Measurements from ENCODE around the gene C9orf50.
A peak's percentile ranks its signal among the peaks of the same experiment; 100 is the strongest.
"Not testable (repeated sequence)": the region's sequence is repeated elsewhere in the genome, so short reads cannot be mapped to it uniquely, and the experiment has no call there.

Gene C9orf50

DNA sequence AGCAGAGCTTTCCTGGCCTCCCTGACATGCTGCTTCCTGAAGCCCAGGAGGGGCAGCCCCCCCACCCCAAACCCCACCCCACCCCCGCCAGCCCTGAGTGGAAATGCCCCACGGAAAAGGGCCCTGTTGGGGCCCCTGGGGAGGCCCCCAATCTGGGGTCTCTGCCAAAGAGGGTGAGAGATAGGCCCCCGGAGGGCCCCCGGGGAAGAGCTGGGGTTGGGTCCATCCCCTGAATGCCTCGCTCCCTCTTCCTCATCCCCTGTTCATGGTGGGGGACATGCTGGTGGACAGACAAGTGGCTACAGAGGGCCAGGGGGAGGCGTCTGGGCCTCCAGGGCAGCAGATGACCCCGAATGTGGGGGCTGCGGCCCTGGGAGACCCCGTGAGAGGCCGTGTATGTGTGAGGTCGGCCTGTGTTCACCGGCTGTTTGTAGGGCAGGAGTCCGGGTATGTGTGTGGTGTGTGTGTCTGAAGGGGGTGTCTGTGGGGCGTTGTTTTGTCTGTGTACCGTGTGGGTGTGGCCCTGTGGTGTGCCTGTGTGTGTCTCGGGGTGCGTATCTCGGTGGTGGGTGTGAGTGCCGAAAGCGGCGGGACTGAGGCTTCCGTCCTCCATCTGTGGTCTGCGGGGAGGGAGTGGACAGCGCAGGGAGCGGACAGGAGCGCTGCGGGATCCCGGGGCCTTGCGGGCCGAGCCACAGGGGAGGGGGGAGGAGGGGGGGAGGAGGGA lies 11.3 kb downstream of the C9orf50 start:
- DNase-seq: peak; percentile 92

DNA sequence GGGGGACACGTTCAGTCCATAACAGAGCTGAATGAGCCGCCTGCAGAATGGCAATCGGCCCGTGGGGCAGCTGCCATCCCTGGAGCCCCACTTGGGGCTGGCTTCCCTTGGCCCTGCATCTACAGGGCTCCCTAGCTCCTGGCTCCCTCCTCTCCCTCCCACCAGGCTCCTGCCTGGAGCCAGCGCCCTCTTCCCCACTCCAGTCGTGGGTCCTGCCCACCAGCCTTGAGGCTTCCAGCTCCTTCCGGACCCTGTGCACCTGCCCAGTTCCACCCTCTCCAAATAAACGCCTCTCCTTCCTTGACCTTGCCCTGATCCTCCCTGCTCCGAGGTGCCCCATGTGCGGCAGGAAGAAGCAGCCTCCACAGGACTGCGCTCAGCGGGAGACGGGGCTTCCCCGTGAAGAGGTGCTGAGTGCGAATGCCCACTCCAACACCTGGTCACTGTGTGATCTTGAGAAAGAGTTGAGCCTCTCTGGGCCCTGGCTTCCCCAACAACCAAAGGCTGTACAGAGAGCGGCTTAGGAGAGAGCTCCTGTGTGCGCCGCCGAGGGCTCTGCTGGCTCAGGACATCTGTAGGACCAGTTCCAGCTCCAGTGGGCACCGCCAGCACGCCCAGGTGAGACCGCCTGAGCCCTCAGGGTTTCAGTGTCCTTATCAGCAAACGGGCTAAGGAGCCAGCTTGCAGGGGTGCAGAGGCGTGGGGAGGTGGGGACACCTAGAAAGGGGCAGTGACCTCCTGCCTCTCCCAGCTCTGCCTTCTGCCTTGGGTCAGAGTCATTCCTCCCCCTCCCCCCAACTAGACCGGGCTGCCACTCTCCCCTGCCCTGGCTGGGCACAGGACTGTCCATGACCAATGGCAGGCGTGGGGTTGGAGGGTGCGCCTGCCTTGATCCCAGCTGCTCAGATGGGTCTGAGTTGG lies 12.1 kb downstream of the C9orf50 start:
- no peak for DNase-seq

DNA sequence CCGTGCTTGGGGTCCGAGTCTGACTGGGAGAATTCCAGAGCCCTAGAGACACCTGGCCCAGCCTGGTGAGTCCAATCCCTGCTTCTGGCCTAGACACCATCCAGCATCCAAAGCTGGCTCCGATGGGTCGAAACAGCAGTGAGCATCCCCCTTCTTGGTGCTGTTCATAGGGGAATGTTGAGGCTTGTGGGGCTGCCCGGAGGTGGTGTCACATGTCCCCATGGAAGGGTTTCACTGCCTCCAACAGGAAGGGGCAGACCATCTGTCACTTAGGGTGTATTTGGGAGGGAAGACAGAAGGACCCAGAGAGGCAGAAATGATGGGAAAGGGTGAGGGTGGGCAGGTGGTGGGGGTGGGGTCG lies 13.9 kb downstream of the C9orf50 start:
- DNase-seq: no peak

DNA sequence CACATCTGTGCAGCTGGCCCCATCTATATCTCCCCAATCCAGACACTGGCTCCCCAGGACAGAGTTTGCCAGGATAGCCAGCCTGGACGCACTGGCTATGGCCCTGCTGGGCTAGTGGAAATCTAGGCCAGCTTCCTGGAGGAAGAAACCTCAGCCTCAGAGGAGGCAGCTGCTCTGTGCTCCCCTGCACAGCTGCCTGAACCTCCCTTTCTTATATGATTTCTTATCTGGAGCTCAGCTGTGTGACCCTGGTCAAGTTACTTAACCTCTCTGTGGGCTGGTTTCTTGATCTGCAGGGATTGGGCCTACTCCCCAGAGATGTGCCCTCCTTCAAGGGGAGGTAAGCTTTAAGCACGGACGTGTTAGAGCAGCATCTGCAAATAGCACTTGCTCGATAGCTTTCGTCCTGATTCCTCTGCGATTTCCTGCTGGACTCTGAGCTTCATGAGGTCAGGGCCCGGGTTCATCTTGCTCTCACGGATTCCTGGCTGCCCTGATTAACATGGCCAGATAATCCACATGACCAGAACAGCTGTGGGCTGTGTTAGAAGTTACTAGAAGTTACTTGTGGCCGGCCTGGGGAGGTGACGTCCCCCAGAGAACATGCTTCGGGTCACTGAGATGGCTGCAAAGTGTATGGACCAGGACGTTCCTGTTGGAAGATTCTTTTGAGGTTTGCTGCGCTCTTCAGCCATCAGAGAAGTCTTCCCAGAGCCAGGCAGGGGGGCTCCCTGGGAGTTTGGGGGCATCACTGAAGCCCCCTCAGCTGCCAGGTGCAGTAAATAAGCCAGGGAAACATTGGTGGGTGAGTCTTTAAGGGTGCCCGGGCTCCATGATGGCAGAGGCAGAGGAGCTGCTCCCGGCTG lies 14.5 kb downstream of the C9orf50 start:
- no peak for DNase-seq

DNA sequence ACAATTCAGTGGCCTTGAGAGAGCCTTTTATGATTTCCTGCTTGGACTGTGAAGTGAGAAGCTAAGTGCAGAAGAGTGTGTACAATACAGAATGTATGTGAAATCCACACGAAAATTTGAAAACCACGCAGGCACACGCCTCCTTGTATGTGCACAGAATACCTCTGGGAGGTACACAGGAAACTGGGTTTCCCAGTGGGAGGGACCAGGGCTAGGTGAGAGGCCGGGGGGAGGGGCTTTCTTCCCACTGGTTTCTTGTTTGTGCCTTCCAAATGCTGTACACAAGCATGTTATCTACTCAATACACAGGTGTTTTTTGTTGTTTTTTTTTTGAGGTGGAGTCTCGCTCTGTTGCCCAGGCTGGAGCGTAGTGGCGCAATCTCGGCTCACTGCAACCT lies 16.1 kb downstream of the C9orf50 start:
- peak; percentile 21 for DNase-seq

DNA sequence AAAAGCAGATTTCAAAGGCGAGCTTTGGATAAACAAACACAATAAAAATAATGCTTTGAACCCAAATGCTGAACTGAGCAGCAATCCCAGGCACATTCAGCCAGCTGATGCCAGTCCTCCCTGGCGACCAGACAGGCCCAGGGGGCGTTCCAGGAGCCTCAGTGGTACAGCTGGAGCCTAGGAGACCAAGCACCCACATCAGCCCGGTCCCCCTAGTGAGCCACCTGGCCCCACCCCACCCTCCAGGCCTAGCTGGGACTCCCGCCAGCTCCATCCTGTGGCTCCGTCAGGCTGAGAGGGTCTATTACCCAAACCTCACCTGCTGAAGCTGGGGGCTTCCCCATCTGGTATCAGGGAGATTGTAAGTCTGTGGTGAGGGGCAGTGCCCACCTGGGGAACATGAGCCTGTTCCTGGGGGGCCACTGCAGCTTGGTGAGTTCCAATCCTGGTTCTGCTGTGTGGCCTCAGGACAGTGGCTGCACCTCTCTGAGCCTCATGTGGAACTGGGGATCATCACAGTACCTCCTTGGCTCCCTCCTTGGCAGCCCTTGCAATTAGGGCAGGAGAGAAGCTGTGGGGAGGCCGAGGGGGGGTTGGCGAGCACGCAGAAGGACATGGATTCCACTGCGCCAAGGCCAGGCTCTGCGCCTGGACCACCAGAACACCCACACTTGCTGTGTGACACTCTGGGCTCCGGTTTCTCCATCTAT lies 16.7 kb downstream of the C9orf50 start:
- DNase-seq: no peak

DNA sequence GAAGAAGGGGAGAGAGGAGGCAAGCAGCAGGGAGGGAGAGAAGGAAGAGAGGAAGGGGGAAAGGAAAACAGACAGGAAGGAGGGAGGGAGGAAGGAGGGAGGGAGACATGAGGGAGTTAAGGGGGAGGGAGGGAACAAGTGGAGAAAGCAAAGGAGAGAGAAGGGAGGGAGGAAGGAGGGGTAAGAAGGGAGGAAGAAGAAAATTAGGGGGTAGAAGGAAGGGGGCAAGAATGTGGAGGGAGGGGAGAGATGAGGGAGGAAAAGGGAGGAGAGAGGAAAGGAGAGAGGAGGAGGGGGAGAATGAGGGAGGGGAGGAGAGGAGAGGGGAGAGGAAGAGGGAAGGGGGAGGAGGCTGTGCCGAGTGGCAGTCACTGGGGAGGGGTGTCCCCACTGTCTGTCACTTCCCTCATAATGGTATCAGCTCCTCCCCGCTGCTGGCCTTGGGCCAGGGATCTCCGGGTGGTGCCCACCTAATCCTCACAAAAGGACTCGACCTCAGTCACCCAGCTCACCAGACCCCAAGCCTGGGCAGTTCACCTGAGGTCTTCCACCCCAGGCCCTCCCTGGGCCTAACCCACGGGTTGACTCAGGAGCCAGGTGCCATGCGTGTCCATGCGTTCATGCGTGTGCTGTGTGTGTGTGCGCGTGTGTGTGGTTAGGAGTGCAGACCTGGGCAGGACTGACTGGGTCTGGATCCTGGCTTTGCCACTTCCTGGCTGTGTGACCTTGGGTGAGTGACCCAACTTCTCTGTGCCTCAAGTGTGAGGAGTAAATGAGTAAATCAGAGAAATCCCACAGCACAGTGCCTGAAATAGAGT lies 18.1 kb downstream of the C9orf50 start:
- DNase-seq: no peak

DNA sequence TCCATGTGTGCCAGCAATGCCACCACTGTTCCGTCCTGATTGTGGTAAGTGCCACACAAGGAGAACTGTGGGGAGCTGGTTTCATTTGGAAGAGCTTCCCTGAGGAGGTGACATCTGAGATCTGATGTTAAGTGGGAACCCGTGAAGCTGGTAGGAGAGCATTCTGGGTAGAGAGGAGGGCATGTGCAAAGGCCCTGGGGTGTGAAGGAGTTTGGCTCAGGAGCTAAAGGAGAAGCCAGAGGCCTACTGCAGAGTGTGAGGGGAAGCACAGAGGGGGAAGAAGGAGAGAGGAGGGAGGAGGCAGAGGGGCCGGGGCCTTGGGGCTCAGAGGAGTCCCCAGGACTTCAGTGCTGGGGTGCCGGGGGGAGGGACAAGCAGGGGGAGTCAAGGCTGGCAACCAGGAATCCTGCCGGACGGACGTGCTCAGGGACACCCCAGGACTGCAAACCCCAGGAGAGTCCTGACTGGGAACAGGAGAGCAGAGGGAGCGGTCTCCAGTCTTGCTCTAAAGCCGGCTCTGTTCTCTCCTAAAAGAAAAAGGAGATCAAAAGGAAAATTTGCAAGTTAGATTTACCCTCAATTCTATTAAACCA lies 19.7 kb downstream of the C9orf50 start:
- no peak for DNase-seq

DNA sequence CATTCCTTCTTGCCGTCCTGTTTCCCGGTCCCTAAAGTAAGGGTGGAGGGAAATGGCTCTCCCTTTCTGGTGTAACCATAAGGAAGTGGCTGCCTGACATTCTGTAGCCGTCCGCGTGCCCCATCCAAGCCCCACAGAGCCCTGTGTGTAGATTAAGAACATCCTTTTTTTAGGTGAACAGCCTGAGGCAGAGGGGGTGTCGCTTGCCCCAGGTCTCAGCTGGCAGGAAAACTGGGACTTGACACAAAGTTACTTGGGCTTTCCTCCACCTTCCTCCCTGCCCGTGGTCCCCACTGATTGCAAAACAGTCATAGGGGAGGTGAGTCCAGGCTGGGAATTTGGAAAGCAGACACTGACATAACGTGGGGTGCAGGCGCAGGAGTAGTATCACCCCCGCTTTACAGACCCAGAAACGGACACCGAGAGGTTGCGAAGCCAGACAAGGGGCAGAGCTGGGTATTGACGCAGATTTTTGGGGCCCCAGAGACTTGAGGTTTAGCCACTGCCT lies 22.8 kb downstream of the C9orf50 start:
- DNase-seq: no peak

DNA sequence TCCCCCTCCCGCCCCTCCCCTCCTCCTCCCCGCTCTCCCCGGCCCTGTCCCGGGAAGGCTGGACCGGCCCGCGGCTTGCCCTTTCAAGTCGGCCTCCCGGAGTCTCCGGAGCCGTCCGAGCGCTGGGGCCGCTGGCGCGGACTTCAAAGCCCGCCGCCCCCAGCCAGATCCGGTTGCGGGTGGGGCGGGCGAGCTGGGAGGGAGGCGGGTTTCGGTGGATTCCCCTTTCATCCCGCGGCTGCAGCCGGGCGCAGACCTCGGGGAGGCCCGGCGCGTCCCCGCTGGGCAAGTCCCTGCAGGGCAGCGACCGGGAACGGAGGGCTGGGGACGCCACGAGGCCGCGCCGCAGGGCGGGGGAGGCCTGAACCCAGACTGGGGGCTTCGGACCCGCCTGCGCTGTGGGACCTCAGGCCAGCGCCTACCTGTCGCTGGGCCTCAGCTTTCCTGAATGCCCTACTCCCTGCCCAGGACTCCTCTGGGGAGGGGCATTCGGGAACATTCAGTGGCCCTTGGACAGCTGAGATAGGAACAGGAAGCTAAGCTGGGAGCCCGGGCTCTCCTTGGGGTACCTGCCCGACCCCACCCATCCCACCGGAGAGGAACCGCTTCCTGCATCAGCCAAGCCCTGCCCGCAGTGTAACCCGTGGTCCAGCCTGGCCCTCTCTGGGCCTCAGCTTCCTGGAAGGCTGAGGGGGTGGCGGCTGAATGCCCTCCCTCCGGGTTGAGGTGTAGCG lies 23.4 kb downstream of the C9orf50 start:
- no peak for DNase-seq

DNA sequence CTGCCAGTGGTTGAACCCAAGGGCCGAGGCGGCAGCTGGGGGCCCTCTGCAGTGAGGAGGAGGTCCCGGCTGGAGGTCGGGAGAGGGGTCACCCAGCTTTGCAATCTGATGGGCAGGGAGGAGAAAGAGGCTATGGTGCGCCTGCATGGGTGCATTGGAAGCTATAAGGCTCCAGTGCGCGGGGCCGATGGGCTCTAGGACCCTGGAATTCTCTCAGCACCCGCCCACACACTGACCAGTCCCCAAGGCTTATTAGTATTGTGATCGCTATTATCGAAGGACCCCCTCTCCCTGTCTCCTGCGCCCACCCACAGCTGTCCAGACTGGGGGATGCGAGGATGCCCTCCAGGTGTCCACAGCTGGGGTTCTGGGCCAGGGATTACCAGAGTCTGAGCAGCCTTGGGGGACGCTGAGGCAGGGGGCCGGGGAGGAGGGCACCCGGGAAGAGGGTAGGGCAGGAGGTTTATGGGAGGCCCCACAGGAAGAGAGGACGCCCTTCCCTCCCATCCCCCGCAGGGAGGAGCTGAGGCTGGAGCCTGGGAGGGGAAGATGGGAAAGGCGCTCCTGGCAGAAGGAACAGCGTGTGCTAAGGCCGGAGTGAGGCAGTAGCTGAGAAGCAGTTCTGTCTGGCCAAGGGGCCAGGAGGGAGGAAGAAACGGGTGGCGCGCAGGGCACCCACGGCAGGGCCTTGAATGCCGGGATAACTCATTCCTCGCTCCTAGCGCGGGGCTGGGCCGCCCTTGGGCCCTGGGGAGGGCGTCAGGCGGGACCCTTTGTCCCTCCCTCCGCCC lies 24.2 kb downstream of the C9orf50 start:
- DNase-seq: no peak

DNA sequence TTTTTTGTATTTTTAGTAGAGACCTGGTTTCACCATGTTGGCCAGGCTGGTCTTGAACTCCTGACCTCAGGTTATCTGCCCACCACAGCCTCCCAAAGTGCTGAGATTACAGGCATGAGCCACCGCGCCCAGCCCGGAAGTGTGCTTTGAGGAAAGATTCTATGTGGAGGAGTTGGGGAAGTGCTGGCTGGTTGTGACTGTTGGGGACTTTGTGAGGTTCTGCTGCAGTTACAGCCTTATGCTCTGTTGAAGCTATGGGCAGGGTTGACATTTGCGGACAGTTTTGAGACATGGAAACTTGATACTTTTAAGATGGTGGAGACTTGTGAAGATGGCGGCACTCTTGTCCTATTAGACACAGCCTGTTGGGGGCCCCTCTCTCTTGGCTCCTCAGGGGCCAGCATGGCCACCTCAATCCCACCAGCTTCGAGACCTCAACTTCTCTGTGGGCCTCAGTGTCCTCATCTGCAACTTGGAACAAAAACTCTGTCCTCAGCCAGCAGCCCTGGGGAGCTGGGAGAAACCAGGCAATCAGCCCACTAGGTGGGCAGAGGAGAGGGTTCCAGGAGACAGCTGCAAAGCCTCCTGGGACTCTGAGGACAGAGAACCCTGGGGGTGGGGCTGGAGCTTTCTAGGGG lies 24.9 kb downstream of the C9orf50 start:
- no peak for DNase-seq

DNA sequence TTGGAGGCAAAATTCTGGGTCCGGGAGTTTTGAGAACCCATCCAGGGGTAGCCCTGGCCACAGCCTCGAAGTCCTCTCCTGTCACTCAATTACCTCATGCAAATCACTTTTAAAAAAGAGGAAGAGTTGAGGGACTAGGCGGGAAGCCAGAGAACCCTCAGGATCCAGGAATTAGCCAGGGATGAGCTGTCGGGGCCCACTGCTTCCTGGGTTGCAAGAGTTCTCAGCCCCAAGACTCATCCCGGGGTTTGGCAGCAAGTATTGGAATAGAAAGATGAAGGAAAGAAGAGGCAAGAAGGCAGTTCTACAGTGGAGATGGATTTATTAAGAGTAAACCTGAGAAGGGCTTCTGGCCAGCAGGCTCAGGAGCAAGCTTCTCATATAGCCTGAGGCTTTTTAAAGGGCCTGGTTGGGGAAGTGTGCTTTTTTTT lies 25.6 kb downstream of the C9orf50 start:
- no peak for DNase-seq

DNA sequence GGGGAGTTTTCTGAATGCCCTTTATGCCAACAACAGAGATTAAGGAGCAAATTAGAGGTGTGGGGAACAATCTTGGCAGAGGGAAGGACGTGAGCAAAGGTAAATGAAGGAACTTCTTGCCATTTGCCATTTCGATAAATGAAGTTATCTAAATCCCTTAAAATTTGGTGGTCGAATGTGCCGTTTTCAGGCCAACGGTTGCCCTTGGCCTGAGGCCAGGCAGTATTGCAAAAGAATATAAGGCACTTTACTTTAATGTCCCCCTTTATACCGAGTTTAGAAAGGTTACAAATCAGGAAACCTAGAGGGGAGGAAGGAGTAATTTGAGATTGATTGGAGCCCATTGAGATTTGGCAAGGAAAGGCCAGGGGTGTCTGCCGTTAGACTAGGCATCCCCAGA lies 26.3 kb downstream of the C9orf50 start:
- DNase-seq: no peak

DNA sequence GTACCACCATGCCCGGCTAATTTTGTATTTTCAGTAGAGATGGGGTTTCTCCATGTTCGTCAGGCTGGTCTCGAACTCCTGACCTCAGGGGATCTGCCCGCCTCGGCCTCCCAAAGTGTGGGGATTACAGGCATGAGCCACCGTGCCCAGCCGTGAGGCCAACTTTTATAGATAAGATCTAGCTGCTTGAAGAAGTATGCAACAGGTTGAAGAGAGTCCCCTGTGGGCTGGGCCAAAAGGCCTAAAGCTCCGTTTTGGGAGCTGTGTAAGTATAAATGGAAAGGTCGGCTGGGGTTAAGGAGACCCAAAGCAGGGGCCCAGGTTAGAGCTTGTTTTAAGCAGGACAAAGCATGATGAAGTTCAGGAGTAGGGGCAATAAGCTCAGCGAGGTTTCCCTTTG lies 28.1 kb downstream of the C9orf50 start:
- not testable (repeated sequence) for DNase-seq

DNA sequence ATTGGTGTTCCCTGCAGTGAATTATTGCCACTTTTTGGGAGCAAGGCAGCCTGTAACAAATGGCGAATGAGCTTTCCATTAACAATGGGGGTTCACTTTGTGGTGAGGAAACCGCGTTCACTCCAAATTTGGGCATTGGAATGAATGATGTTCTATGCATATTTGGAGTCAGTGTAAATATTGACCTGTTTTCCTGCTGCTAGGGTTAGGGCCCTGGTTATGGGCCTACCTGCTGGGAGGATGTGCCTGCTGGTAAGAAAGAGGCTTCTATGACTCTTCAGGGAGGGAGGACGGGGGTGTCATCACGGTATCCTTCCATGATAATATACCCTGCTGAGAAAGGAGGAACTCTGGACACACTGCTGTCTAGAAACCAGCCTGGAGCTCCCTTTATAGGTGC lies 29.0 kb downstream of the C9orf50 start:
- DNase-seq: no peak

DNA sequence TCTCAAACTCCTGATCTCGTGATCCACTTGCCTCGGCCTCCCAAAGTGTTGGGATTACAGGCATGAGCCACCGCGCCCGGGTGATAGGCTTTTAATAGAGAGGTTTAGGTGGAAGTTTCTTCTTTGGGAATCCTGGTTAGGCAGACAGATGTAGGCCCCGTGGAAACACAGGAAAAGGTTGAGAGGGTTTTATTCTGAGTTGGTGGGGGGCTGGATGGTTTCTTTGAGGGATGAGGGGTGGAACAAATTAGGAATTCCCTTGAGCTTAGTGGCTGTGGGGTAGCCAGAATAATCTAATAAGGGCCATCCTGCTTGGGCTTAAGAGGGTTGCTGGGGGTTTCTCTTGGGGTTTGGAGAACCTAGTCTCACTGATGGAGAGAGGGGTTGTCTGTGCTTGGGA lies 30.4 kb downstream of the C9orf50 start:
- no peak for DNase-seq

DNA sequence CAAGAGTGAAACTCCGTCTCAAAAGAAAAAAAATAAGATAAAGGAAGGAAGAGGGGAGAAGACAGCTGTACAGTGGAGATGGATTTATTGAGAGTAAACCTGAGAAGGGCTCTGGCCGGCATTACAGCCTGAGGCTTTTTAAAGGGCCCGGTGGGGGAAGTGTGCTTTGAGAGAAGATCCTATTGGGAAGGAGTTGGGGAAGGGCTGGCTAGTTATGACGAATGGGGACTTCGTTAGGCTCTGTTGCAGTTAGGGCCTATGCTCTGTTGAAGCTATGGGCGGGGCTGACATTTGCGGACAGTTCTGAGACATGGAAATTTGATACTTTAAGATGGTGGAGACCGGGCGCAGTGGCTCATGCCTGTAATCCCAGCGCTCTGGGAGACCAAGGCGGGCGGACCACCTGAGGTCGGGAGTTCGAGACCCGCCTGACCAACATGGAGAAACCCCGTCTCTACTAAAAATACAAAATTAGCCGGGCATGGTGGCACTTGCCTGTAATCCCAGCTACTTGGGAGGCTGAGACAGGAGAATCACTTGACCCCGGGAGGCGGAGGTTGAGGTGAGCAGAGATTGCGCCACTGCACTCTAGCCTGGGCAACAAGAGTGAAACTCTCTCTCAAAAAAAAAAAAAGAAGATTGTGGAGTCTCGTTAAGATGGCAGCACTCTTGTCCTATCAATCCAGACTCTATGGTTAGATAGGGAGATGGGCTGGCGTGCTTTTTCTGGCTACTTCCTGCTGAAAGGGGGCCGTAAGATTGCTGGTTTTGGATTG lies 33.2 kb downstream of the C9orf50 start:
- no peak for DNase-seq

Measured in CD4-positive, alpha-beta T cell treated with Interleukin-4 for 4 hours (primary cell).